ENCODE data around the gene TJP2.

GRCh38 chr9:69272212-69272611, 98.1 kb downstream of the TJP2 start:
- no peak for TF ChIP-seq CTCF (IDR thresholded peaks at IDR 0.05)
- TF ChIP-seq POLR2A (IDR thresholded peaks at IDR 0.05): no peak
